HG02884 (cell line): Measurements from ENCODE around the gene SERPINB1.
"Not testable (repeated sequence)": the region's sequence is repeated elsewhere in the genome, so short reads cannot be mapped to it uniquely, and the experiment has no call there.

Source experiments
- ATAC-seq: cut with Tn5 transposase; IDR thresholded peaks from one replicate; pipeline ENCODE4 v1.9.1; 2021; ENCODE audit warnings: mild to moderate bottlenecking, moderate library complexity; ENCODE audit not compliant: unreplicated experiment

The SERPINB1 gene

DNA sequence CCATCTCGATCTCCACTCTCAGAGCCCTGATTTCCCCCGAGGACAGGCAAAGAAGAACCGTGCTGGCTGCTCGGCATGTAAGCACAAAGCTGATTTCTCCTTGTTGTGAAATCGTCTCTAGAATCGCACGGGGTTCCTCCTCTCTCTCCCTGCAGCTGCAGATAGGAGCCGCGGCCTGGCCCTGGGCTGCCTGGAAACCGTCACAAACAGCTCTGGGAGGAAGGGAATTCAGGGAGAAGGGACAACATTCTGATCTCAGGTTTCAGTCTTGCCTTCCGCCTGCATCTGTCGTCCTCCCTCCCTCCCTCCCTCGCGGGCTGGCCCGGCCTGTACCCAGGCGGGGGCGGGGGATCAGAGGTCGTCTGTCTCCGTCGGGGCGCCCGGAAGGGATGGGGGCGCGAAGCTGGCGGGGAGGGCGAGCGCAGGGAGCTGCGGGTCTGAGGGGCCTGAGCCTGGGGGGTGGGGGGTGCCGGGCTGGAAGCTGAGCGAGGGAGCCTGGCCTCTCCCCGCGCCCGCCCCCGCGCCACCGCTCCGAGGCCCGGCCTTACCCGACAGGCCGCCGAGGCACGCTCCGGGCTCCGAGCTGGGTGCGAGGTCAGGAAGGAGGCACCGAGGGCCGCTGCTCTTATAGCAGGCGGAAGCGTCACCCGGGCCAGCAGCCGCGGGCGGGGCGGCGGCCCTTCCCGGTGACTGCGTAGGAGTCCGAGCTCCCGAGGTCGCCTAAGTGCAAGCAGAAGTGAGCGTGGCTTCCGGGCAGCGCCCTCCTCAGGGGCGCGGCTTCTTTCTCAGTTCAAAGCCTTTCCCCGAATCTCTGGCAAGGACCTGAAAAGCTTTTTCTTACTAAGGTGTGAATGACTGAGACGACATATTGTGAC is at the start of gene SERPINB1:
SERPINB1 (minus strand) TSS at position 600 of the 875 bp plus-strand sequence. CDS start 1,277 bp downstream, outside the sequence.
- peak; percentile 48 for ATAC-seq

DNA sequence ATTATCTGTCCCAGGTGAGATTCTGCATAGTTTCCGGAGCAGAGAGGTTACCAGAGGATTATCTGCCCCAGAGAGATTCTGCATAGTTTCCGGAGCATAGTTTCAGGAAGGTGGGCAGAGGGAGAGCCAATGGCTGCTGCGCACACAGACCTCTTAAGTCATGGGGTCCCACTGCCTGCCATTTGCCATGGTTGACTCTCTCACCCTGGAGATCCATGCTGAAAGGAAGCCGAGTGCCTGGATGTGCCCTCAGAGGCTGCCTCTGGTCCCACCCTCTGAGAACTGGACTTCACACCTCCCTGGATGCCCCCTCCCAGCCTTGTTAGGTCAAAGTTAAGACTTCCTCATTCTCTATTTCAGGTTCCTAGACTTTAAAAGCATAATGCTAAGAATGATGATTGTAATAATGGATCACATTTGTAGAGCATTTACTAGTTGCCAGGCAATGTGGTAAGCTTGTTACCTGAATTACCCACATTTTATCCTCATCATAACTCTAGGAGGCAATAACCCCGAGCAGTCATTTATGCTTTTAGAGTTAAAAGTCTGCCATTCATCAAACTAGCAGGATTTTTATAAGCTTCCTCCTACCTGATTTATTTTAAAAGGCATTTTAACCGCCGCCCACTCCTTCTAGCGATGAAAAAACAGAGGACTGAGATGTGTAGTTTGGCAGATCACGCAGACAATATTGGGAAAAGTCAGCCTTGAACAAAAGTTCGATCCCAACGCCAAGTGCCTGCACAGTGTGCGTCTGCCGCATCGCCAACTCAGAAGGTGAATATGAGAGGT is 49.5 kb upstream of the SERPINB1 start:
- ATAC-seq = no peak

DNA sequence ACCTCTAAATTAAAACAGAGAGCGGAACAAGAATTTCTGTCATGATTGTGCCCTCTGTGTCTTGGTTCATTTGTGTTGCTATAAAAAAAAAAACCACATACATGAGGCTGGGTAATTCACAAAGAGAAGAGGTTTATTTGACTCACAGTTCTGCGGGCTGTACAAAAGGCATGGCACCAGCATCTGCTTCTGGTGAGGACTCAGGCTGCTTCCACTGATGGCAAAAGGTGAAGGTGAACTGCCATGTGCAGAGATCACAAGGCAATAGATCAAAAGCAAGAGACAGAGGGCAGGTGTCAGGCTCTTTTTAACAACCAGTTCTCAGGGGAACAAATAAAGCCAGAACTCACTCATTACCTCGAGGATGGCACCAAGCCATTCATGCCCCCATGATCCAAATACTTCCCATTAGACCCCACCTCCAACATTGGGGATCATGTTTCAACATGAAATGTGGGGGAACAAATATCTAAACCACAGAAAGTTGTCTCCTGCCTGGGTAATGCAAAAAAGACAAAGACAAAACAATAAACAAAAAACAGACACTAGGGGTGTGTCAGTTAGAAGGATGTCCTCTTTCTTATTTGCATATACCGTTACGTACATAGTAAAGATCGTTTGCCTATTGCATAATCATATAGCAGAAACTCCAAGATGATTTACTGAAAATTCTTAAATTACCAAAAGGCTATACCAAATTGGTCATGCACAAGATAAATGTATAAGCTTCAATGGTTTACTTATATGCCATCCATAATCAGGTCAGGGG is 44.5 kb upstream of the SERPINB1 start:
- no peak for ATAC-seq

DNA sequence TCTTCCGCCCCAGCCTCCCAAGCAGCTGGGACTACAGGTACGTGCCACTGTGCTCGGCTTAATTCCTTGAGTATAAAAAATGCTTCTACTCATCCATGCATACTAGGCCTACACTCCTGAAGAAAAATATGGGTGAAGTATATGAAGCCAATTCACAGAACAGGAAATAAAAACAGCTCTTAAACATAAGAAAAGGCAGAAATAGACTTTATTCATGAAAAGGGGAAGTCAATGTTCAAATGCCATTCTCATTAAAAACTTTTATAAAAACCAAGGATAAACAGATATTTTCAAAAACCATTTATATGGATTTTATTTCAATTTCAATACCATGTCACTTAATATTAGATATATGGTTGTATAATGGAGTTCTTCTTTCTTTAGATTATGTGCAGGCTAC is 43.1 kb upstream of the SERPINB1 start:
- ATAC-seq = no peak

DNA sequence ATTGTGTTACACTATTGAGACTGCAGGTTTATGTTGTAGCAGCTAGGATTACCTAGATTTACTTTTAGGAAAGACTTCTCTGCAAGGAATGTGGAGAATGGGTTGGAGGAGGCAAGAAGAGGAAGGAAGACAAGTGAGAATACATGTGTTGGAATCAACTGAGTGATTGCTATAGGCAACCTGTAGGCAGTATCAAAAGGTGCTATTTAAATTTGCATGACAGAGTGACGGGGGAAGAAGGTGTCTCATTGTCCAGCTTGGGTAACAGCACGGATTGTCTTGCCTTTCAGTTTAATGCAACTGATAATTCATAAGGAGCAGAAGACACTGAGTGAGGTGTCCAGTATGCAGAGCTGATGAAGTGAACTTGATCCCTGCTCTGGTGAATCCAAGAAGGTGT is 42.0 kb upstream of the SERPINB1 start:
- no peak for ATAC-seq

DNA sequence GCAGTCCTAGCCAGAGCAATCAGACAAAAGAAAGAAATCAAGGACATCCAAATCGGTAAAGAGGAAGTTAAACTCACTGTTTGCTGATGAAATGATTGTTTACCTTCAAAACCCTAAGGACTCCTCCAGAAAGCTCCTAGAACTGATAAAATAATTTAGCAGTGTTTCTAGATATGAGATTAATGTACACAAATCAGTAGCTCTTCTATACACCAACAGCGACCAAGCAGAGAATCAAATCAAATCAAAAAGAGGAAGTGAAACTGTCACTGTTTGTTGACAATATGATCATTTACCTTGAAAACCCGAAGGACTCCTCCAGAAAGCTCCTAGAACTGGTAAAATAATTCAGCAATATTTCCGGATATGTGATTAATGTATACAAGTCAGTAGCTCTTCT is 39.8 kb upstream of the SERPINB1 start:
- ATAC-seq = no peak

DNA sequence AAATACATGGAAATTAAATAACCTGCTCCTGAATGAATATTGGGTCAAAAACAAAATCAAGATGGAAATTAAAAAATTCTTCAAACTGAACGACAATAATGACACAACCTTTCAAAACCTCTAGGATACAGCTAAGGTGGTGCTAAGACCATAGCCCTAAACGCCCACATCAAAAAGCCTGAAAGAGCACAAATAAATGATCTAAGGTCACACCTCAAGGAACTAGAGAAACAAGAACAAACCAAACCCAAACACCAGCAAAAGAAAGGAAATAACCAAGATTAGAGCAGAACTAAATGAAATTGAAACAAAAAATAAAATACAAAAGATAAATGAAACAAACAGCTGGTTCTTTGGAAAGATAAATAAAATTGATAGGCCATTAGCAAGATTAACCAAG is 38.5 kb upstream of the SERPINB1 start:
- not testable (repeated sequence) for ATAC-seq

DNA sequence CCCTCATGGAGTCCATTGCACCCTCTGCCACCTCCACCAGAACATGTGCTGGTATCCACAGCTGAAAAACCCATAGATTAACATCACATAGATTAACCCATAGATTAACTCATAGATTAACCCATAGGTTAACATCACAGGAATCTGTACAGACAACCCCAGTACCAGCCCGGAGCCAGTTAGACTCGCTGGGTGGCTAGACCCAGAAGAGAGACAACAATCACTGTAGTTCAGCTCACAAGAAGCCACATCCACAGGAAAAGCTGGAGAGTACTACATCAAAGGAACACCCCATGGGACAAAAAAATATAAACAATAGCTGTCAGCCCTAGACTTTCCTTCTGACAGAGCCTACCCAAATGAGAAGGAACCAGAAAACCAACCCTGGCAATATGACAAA is 36.3 kb upstream of the SERPINB1 start:
- no peak for ATAC-seq

DNA sequence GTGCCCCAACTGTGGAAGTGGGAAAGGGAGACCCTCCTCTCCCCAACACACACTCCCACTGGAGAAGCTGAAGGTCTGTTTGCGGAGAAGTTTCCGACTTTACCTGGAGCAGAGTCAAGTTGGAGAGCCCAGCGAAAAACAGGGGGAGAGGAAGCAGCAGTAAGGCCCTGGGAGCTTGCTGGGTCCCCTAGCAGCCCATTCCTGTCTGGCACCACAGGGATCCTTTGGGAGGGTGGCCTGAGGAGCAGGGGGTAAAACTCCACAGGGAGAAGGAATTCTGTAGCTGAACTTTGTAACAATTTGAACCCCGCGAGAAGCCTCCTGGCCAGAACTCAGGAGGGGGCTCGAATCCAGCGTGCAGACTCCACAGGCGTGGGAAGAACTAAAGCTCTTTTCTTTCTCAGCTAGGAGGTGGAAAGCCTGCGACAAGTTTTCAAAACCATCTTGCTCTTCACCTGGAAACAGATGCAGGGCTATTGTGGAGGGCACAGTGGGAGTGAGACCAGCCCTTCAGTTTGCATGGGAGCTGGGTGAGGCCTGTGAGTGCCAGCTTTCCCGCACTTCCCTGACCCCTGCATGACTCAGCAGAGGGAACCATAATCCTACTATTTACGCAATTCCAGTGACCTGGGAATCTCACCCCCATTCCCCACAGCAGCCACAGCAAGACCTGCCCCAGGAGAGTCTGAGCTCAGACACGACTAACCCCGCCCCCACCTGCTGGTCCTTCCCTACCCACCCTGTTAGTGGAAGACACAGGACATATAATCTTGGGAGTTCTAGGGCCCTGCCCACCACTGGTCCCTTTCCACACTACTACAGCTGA is 35.6 kb upstream of the SERPINB1 start:
- no peak for ATAC-seq

DNA sequence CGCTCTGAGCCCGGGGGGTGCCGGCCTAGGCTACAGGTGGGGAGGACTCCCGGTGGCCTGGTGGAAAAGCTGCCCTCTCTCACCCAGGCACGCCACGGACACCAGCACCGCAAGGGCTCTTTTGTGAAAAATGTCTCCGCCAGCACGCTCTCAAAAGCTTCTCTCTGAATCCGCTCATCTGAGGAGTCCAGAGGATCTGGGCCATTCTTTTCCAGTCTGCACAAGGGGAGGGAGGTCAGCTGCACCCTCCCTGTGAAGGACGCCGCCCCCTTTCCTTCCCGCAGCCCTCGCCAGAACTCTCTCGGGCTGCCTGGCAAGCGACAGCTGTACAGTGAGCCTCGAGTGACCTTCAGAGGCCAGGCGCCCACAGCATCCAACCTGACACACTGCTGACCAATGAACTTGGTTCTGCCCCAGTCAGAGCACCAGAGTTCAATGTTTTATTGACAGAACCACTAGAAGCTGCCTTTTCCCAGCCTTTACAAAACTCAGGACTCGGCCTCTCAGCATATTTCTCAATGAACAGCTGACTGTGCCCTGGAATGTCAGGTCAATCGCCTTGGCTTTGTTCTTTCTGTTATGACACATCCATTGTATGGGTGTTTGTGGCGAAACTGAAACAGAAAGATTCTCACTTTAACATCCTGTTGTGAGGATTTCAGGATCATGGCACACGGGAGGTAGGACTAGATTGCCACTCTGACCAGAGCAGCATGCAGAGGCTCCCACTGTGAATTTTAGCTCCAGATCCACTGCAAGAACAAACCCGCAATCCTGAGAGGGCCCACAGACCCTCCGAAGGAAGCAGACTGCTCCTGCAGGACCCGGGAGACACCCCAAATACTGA is 34.8 kb upstream of the SERPINB1 start:
- no peak for ATAC-seq

DNA sequence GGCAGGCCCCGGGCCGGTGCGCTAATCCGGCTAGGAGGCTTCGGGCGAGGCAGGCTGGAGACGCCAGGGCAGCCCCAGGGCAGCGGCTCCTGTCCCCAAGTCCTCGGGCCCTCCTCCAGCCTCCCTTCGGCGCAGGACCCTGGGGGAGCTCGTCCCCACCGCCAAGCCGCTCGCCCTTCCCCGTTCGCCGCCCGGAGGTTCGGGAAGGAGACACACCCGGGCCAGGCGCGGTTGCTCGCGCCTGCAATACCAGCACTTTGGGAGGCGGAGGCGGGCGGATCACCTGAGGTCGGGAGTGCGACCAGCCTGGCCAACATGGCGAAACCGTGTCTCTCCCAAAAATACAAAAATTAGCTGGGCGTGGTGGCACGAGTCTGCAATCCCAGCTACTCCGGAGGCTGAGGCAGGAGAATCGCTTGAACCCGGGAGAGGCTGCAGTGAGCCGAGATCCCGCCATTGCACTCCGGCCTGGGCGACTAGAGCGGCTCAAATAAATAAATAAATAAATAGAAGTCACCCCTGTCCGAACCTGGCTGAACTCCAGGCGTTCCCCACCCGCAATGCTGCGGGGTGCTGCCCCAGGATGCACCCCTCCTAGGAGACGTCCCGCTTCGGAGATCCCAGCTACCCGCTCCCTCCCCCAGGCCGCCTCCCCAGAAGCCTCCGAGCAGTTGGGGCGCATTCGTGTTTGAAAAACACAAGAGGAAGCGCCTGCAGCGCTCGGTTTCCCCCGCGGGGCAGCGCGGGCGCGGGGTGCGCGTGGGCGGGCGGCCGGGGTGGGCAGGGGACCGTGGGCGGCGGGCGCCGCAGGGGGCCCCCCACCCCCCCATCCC is 33.9 kb upstream of the SERPINB1 start:
- no peak for ATAC-seq

DNA sequence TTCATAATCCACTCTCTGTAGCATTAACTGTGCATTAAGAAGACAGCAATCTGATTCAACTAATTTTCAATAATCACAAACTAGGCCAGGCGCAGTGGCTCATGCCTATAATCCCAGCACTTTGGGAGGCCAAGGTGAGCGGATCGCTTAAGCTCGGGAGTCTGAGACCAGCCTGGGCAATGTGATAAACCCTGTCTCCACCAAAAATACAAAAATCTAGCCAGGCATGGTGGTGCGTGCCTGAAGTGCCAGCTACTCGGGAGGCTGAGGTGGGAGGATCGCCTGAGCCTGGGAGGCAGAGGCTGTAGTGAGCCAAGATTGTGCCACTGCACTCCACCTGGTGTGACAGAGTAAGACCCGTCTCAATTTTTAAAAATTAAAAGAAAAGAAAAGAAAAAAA is 32.0 kb upstream of the SERPINB1 start:
- ATAC-seq = no peak

DNA sequence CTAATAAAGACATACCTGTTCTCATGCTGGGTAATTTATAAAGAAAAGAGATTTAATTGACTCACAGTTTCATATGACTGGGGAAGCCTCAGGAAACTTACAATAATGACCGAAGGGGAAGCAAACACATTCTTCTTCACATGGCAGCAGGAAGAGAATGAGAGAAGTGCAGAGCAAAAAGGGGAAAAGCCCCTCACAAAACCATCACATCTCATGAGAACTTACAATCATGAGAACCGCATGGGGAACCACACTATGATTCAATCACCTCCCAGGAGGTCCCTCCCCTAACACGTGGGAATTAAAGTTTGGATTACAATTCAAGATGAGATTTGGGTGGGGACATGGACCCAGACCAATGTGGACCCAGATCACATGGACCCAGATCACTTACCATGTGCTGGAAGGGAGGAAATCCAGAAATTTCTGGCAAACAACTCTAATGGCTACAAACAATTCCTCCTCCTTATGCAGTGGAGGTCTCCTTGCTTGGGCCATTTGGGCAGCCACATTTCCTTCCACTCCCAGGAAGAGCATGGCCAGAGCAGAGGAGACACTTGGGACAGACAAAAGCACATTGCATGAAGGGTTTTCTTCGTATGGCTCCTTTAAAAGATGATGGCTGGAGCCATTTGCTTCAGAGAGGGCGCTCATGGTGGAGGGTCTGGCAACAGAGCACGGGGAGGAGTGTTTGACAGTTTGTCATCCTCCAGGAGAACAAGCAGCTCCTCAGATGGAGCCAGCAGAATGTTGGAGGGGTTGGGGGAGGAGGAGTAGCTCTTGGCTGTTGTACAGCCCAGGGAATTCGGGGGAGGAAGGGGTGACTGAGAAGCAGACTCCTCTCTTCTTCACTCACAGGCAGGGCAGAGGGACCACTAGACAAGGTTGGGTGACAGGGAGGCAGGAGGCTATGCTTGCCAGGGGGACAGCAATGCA is 31.0 kb upstream of the SERPINB1 start:
- no peak for ATAC-seq

DNA sequence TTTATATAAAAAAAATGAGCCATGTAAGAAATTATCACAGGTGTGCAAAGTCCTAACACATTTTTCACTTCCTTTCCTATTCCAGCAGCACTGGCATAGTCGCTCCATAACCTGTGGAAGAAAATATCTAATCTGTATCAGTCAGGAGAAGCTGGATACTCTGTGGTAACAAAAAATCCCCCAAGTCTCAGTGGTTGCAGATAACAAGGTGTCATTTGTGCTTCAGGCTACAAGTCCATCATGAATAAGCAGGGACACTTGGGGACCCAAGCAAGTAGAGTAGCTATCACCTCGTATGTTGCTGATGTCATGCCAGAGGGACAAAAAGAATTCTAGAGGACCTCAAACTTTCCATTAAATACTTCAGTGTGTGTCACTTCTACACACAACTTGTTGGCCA is 30.3 kb upstream of the SERPINB1 start:
- ATAC-seq = no peak

DNA sequence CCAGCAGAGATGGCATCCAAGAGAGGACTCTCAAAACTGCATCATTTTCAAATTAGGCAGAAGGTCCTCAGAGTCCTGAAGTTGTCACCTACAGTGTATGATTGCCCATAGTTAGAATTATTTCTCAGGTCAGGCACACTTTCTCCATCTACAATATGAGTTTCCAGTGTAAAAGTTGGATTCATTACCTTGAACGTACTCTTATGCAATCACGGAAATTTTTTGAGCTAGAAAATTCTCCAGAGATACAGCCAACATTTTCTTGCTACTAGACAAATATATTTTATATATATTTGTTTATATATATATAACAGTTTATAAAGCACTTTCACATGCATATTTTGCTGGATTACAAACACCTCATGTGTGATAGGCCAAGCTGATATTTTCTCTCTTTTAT is 29.4 kb upstream of the SERPINB1 start:
- no peak for ATAC-seq

DNA sequence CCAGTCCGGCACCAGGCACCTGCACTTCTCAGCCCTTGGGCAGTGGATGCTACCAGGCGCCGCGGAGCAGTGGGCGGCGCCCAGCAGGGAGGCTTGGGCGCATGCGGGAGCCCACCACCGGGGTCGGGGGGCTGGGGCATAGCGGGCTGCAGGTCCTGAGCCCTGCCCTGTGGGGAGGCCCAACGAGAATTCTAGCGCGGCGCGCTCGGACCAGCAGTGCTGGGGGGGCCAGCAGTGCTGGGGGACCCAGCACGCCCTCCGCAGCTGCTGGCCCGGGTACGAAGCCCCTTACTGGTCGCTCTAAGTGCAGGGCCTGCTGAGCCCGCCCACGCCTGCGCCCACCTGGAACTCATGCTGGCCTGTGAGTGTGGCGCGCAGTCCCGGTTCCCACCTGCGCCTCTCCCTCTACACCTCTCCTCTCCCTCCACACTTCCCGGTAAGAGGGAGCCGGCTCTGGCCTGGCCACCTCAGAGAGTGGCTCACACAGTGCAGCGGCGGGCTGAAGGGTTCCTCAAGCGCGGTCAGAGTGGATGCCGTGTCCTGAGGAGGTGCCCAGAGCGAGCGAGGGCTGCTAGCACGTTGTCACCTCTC is 28.5 kb upstream of the SERPINB1 start:
- ATAC-seq = no peak

DNA sequence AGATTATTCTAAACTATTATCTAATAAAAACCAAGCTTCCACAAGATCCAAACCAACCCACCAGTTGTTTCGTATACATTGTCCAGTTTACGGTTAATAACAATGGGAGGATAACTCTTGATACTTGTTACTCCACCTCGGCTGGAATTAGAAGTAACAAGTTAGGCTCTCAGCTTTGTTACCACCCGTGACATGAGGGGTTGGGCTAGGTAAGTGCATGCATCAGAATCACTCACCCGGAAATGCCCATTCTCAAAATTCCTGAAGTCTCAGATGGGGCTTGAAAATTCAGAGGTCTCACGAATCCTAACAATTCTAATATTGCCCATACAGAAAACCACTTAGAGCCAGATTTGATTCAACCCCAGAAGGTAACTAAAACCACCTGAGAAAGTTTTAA is 27.0 kb upstream of the SERPINB1 start:
- no peak for ATAC-seq
